Measurements from ENCODE around the gene PAX9. TPM values are rescaled to one million over a fixed set of nuclear protein-coding genes. Genes with fewer than 3 reads are reported as not detected.

The PAX9 gene
- total RNA-seq, 2 donors from 2014 or later: not detected

DNA sequence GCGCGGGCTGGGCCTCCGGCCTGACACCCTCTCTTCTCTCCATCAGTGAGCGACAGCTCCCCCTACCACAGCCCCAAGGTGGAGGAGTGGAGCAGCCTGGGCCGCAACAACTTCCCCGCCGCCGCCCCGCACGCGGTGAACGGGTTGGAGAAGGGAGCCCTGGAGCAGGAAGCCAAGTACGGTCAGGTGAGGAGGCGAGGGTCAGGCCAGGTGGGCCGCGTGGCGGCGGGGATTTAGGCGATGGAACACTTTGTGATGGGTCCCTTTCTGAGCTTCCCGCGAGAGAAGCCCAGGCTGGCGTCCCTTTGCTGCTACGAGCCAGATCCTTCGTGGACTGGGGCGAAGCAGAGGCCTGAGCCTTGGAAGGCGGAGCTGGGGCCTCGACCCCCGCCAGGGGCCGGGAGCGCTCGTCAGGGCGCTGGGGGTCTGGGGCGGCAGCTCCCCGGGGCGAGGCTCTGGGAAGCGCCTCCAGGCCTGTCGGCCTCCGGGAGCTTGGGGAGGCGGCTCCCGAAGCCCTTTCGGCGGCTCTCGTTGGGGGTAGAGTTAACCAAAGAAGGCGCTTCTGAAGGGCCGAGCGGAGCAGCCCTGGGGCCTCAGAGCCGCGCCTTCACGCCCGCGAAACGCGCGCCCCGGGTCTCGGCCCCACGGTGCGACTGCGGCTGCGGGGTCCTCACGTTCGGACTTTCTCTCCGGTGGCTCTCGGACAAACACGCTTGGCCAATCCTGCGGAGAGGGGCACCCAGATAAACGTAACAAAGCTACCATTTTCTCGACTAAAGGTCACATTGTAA is 5.0 kb downstream of the PAX9 start:
- H3K9me3 ChIP-seq: peaks cover 0 to 4% of the 10 kb centered on the region in 2 donors
- H3K27me3 ChIP-seq: peaks cover 63% of the 10 kb centered on the region in 2 donors
- peaks cover 0 to 38% of the 10 kb centered on the region in 2 donors for H3K4me1 ChIP-seq
- H3K27ac ChIP-seq: no peak overlapping the region
- H3K4me3 ChIP-seq: no peak overlapping the region
- DNase-seq (ENCODE audit: low spot score): no peak
- TF ChIP-seq, protein P1, sequence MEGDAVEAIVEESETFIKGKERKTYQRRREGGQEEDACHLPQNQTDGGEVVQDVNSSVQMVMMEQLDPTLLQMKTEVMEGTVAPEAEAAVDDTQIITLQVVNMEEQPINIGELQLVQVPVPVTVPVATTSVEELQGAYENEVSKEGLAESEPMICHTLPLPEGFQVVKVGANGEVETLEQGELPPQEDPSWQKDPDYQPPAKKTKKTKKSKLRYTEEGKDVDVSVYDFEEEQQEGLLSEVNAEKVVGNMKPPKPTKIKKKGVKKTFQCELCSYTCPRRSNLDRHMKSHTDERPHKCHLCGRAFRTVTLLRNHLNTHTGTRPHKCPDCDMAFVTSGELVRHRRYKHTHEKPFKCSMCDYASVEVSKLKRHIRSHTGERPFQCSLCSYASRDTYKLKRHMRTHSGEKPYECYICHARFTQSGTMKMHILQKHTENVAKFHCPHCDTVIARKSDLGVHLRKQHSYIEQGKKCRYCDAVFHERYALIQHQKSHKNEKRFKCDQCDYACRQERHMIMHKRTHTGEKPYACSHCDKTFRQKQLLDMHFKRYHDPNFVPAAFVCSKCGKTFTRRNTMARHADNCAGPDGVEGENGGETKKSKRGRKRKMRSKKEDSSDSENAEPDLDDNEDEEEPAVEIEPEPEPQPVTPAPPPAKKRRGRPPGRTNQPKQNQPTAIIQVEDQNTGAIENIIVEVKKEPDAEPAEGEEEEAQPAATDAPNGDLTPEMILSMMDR (IDR thresholded peaks at IDR 0.05): no peak
- H3K36me3 ChIP-seq: no peaks in the 10 kb centered on the region

DNA sequence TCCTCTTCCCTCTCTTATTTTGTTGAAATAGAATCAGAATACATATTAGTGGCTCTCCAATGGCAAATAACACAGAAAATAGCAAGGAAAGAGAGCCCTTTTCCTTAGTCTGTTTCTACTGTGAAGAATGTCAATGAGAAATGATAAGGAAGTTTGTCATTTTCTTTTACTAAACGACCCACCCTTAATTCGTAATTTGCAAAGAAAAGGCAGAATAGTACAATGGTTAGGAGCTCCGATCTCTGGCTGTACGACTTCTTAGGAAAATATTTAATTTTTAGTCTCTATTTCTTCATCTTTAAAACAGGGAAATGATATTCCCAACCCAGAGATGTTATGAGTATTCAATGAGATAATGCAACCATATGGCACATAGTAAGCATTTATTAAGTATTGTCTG is 6.0 kb downstream of the PAX9 start:
- peaks cover 0 to 4% of the 10 kb centered on the region in 2 donors for H3K9me3 ChIP-seq
- no peak overlapping the region for H3K4me3 ChIP-seq
- DNase-seq (ENCODE audit: low spot score): no peak
- H3K27ac ChIP-seq: no peak overlapping the region
- H3K36me3 ChIP-seq: no peaks in the 10 kb centered on the region
- TF ChIP-seq, protein P1 (IDR thresholded peaks at IDR 0.05): no peak
- H3K27me3 ChIP-seq: peaks cover 53 to 55% of the 10 kb centered on the region in 2 donors
- H3K4me1 ChIP-seq: peaks cover 0 to 27% of the 10 kb centered on the region in 2 donors

DNA sequence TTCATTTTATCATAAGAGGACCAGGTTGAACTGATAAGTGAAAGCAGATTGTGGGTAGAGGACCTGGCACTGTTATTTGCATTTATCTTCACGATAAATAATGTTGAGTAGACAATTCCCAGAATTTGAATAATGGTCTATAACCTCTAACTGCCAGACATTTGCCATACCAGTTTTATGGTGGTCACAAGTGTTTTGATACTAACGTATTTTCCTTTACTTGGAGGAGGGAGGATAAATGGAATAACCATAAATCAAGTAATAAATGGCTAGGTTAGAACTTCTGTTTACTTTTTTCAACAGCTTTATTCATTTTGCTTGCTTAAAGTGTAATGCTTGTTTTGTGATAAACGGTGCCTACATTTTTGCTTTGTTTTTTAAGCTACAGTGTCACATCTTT is 9.5 kb downstream of the PAX9 start:
- Histone ChIP-seq H3K9me3 (peaks cover 0 to 4% of the 10 kb centered on the region in 2 donors), H3K27me3 (peaks cover 23 to 27% of the 10 kb centered on the region in 2 donors), H3K27ac (no peak overlapping the region), H3K4me3 (no peak overlapping the region), H3K36me3 (no peaks in the 10 kb centered on the region), H3K4me1 (peaks cover 0 to 11% of the 10 kb centered on the region in 2 donors)
- TF ChIP-seq, protein P1 (IDR thresholded peaks at IDR 0.05): no peak
- DNase-seq (ENCODE audit: low spot score): no peak

DNA sequence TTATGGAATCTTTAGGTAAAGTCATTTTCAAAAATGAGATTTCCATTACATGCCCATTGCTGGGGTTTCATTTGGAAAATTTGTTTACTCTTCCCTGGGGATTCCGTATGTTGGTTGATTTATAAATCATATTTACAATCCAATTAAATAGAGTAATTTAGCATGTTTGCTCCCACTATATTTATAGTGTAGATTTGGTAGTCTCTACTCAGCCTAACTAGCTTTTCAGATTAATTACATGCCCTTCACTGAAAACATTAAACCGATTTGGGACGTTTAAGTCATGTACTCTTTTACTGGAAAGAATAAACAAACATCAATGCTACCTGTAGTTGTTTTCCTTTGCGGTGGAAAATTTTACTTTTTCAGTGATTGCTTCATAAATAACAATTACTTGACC is 10.4 kb downstream of the PAX9 start:
- H3K27me3 ChIP-seq: peaks cover 14 to 18% of the 10 kb centered on the region in 2 donors
- TF ChIP-seq, protein P1 (IDR thresholded peaks at IDR 0.05): no peak

DNA sequence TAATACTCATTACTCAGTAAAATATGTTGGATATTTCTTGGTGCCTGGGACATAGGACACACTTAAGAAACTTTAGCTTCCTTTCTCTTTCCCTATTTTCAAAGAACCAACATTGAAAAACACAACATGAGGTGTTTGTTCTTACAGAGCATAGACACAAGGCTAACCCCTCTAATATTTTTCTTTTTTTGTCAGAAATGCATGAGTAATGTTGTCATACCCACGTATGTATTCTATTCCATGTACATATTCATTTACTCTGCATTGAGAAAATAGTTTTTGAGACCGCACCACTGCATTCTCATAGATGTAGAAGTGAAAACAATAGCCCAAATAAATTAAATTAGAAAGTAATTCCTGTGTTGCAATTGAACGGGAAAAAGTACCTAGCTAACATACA is 13.0 kb downstream of the PAX9 start:
- Histone ChIP-seq H3K27me3 (peaks cover 0 to 6% of the 10 kb centered on the region in 2 donors), H3K27ac (no peak overlapping the region), H3K9me3 (no peaks in the 10 kb centered on the region), H3K4me1 (no peaks in the 10 kb centered on the region), H3K4me3 (no peak overlapping the region), H3K36me3 (no peaks in the 10 kb centered on the region)
- no peak for DNase-seq (ENCODE audit: low spot score)
- TF ChIP-seq, protein P1 (IDR thresholded peaks at IDR 0.05): no peak

More for the DNA sequence above, 10.4 kb downstream of the PAX9 start:
- Histone ChIP-seq H3K27ac (no peak overlapping the region), H3K36me3 (no peaks in the 10 kb centered on the region), H3K4me3 (no peak overlapping the region), H3K9me3 (peaks cover 0 to 4% of the 10 kb centered on the region in 2 donors), H3K4me1 (peaks cover 0 to 1% of the 10 kb centered on the region in 2 donors)
- no peak for DNase-seq (ENCODE audit: low spot score)
